ENCODE measurements around the gene EPSTI1.

The EPSTI1 gene

DNA sequence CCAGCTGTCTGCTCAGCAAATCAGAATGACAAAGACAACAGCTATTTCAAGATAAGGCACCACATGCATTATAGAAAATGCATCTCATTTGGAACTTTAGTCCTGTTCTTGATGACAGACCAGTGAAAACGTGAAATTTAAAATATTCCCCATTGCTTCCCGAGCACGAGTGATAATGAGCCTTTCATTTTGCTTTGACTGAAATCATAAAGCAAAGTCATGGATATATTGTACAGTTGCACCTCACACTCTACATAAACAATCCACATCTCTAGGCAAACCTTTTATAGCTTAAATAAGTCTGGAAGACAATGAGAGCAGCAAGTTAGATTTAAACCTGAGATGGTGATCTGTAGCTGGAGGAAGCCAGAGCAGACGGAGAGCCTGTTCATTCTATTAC lies 131.6 kb downstream of the EPSTI1 start:
- CTCF ChIA-PET, result no interaction called here
- POLR2A ChIA-PET (ENCODE audit: low non-redundant PET), result no interaction called here
- H3K27ac ChIP-seq, result no peak overlapping the region
- no peak for DNase-seq (ENCODE audit: low spot score)
- TF ChIP-seq, protein P1, sequence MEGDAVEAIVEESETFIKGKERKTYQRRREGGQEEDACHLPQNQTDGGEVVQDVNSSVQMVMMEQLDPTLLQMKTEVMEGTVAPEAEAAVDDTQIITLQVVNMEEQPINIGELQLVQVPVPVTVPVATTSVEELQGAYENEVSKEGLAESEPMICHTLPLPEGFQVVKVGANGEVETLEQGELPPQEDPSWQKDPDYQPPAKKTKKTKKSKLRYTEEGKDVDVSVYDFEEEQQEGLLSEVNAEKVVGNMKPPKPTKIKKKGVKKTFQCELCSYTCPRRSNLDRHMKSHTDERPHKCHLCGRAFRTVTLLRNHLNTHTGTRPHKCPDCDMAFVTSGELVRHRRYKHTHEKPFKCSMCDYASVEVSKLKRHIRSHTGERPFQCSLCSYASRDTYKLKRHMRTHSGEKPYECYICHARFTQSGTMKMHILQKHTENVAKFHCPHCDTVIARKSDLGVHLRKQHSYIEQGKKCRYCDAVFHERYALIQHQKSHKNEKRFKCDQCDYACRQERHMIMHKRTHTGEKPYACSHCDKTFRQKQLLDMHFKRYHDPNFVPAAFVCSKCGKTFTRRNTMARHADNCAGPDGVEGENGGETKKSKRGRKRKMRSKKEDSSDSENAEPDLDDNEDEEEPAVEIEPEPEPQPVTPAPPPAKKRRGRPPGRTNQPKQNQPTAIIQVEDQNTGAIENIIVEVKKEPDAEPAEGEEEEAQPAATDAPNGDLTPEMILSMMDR (conservative IDR thresholded peaks at IDR 0.05; ENCODE audit: low read depth), result no peak

DNA sequence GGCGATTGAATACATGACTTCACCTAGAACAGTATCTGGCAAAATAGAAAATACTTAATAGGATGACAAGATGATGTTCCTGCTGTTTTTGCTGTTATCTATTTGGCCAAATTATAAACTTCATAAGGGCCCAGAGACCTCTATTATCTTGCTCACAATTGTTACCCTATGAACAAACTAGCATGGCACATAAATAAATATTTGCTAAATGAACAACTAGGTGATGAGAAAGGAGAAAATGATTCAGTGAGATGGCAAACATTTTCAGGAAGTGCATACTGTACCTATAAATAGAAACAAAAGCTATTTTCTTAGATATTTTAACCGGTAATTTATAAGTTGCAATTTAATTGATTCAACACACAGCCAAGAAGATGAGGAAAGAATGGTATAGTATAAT lies 132.3 kb downstream of the EPSTI1 start:
- ChIA-PET POLR2A (ENCODE audit: low non-redundant PET) (no interaction called here), CTCF (no interaction called here)
- H3K27ac ChIP-seq, result no peak overlapping the region
- TF ChIP-seq, protein P1 (conservative IDR thresholded peaks at IDR 0.05; ENCODE audit: low read depth), result no peak
- DNase-seq (ENCODE audit: low spot score), result no peak

DNA sequence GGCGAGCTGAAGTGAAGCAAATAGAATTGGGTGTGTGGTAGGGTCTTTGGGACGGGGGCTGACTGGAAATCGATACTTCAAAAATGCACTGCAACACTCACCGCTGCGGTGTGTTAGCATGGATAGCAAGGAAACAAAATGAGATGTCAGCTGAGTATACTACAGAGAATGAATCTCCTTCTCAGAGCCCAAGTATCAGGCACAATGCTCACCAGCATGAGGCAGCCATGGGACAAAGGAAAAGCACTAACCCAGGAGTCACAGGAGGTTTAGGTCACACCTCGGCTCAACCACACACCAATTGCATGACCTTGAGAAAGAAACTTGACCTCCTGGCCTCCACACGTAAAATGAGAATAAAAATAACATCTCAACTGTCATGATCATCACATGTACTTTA lies 136.6 kb downstream of the EPSTI1 start:
- POLR2A ChIA-PET (ENCODE audit: low non-redundant PET), result no interaction called here
- TF ChIP-seq, protein P1 (conservative IDR thresholded peaks at IDR 0.05; ENCODE audit: low read depth), result no peak
- H3K27ac ChIP-seq, result no peak overlapping the region
- DNase-seq (ENCODE audit: low spot score), result no peak
- CTCF ChIA-PET, result no interaction called here

DNA sequence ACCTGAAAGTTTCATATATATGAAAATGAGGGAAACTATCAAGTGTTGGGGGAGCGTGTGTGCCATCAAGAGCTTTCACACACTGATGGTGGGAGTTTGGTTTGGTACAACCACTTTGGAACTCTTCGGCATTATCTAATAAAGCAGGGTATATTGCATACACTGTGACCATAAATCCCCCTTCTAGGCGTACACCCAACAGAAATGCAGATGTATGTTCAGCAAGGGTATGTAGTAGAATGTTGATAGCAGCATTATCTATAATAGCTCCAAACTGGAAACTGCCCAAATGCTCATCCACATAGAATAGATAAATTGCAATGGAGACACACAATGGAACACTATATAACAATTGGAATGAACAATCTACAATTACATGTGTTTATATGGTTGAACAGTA lies 139.9 kb downstream of the EPSTI1 start:
- no peak for DNase-seq (ENCODE audit: low spot score)
- no peak overlapping the region for H3K27ac ChIP-seq
- TF ChIP-seq, protein P1 (conservative IDR thresholded peaks at IDR 0.05; ENCODE audit: low read depth), result no peak
- CTCF ChIA-PET, result no interaction called here
- POLR2A ChIA-PET (ENCODE audit: low non-redundant PET), result no interaction called here

DNA sequence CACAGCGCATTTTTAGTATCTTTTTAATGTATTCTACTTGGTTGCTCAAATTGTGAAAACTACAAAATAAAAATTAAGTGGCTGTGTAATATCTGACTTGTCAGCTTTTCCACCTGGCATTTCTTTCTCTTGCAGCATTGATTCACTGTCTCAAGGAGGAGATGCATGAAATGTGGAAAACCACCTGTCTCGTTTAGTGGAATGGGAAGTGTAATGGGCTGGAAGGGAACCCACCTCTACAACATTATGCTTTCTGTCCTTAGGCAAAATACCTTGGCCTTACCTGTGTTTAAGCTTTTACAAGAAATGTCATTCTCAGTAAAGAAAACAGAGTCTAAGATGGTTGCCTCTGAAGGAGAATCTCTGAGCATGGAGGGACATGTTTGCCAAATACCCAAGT lies 142.8 kb downstream of the EPSTI1 start:
- DNase-seq (ENCODE audit: low spot score), result no peak
- TF ChIP-seq, protein P1 (conservative IDR thresholded peaks at IDR 0.05; ENCODE audit: low read depth), result no peak
- ChIA-PET POLR2A (ENCODE audit: low non-redundant PET) (no interaction called here), CTCF (interaction anchor here (1.1 kb wide), 1 partner anchor 12 kb away, joined by 3 read pairs; no protein-coding TSS in a partner anchor)
- no peak overlapping the region for H3K27ac ChIP-seq

DNA sequence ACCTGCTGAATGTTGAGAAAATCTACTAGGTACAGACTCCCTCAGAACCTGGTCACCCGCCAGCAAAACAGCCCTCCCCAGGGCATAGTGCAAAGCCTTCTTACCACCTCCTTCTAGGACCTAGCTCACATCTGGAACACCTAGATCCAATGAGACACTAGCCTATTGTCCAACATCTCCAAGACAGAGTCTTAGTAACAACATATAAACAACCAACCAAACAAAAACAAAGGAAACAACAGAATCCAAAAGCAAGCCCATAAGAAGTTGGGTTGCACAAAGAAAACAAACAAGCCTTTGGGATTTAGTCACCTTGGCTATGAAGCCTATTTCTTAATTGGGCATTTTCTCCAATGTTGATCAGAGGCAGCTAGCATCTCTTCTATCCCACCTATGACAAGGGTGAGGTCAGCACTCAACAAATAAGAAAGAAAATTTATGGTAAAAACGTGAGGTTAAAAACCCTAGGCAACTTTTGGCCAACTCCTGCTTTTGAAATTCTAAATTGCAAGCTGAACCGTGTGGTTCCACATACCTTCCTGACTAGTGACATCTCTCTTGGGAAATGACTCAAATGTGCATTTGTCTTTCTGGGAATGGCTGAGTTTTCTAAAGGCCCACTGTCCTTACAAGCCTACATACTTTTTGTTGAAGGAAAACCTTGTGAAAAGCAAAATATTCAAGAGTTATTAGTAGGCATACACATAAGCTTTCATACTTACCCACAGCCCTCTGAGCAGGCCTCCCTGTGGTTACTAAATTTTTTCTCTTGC lies 144.0 kb downstream of the EPSTI1 start:
- H3K27ac ChIP-seq, result no peak overlapping the region
- POLR2A ChIA-PET (ENCODE audit: low non-redundant PET), result no interaction called here
- DNase-seq (ENCODE audit: low spot score), result no peak
- CTCF ChIA-PET, result interaction anchor here (0.6 kb wide), 1 partner anchor 253 kb away, joined by 3 read pairs; no protein-coding TSS in a partner anchor
- TF ChIP-seq, protein P1 (conservative IDR thresholded peaks at IDR 0.05; ENCODE audit: low read depth), result no peak

All from RWPE1 (cell line).